Activated T-cell treated with anti-CD3 and anti-CD28 coated beads, Interleukin-2, amount 50 U/mL, for 72 hours (primary cell): ENCODE measurements around the gene RPAIN. TPM values are rescaled to one million over a fixed set of nuclear protein-coding genes. Genes with fewer than 3 reads are reported as not detected.
"Not testable (repeated sequence)": the region's sequence is repeated elsewhere in the genome, so short reads cannot be mapped to it uniquely, and the experiment has no call there.

Source experiments
- ATAC-seq, 2 donors: fragments of 150-1000 bp; cut with Tn5 transposase; replicated peaks in 1 of 2; 2 replicates each; pipeline ENCODE4 v1.10.0; 2021; ENCODE audit warnings: moderate library complexity in 2 of 2, mild to moderate bottlenecking in 1 of 2
- DNase-seq, 2 donors: peaks; one replicate each; pipeline ENCODE4 v3.0.0; 2021 to 2022; ENCODE audit warnings: mixed read lengths in 1 of 2
- H3K27ac Mint-ChIP-seq: one replicate; pipeline ENCODE4 v1.8.0; 2022; ENCODE audit warnings: mild to moderate bottlenecking, moderate library complexity, mixed read lengths
- H3K27me3 Mint-ChIP-seq: one replicate; pipeline ENCODE4 v1.8.0; 2022; ENCODE audit warnings: low read depth, mixed read lengths
- H3K36me3 Mint-ChIP-seq, 2 donors: one replicate each; pipeline ENCODE4 v1.8.0; 2022; ENCODE audit warnings: mixed read lengths in 2 of 2, mild to moderate bottlenecking in 1 of 2; ENCODE audit not compliant: insufficient read depth in 2 of 2
- H3K4me1 Mint-ChIP-seq: one replicate; pipeline ENCODE4 v1.8.0; 2022; ENCODE audit warnings: low read depth, mixed read lengths
- H3K4me3 Mint-ChIP-seq, 2 donors: one replicate each; pipeline ENCODE4 v1.8.0; 2022; ENCODE audit warnings: mild to moderate bottlenecking in 2 of 2, mixed read lengths in 2 of 2, moderate library complexity in 2 of 2
- H3K9me3 Mint-ChIP-seq, 2 donors: one replicate each; pipeline ENCODE4 v1.8.0; 2022; ENCODE audit warnings: mixed read lengths in 2 of 2
- total RNA-seq, 2 donors: library from RNA; stranded (reverse); gene quantifications; one replicate each; pipeline ENCODE4 v1.2.3, GENCODE V29; 2022

Gene RPAIN
- total RNA-seq, 2 donors from 2014 or later: 62.6 to 65.0 TPM

DNA sequence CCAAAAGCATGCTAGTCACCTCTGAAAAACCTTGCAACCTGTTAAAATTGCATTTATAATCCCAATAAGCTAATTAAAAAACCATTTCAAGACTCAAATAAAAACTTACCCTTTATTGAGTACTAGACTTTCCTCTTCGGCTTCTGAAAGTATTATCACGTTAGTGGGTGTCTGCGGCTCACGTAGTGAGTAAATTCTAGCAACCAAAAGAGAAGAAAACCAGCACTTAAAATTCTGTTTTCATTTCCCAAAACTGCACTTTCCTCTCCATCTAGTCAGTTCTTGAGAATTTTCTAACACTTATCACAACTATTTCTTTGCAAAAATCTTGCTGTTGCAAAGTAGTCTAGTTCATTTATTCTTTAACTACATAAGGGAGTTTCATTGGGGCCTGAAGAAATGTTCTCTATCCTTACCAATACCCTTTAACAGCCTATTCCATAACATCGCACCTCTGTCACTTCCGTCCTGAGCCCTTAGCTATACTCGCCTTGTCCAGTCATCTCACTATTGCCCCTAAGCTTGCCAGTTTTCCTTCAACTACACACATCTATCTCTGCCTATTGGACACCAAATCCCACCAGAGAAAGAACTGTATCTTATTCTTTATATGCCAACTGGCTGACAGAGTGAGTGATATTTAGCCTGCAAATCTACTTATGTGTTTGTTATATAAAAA, 9.2 kb upstream of the RPAIN start:
- no peak for DNase-seq
- Mint-ChIP-seq H3K4me1 (peaks cover 47% of the 10 kb centered on the region), H3K9me3 (no peaks in the 10 kb centered on the region), H3K27me3 (no peaks in the 10 kb centered on the region), H3K4me3 (peak overlapping the region; percentile 0 to 83), H3K27ac (peak overlapping the region; percentile 11), H3K36me3 (peaks cover 28 to 43% of the 10 kb centered on the region in 2 donors)
- ATAC-seq: peak; percentile 29 to 68

- H3K4me1 Mint-ChIP-seq: peaks cover 72% of the 10 kb centered on the region
- peak; percentile 86 to 88 for ATAC-seq
- no peak for DNase-seq
- H3K9me3 Mint-ChIP-seq: no peaks in the 10 kb centered on the region
- peaks cover 27 to 50% of the 10 kb centered on the region in 2 donors for H3K36me3 Mint-ChIP-seq
- H3K27me3 Mint-ChIP-seq: no peaks in the 10 kb centered on the region
- peak overlapping the region; percentile 95 for H3K27ac Mint-ChIP-seq
- H3K4me3 Mint-ChIP-seq: peak overlapping the region; percentile 14 to 53
Measured at GRCh38 chr17:5413682-5414081, 6.3 kb upstream of the RPAIN start.

DNA sequence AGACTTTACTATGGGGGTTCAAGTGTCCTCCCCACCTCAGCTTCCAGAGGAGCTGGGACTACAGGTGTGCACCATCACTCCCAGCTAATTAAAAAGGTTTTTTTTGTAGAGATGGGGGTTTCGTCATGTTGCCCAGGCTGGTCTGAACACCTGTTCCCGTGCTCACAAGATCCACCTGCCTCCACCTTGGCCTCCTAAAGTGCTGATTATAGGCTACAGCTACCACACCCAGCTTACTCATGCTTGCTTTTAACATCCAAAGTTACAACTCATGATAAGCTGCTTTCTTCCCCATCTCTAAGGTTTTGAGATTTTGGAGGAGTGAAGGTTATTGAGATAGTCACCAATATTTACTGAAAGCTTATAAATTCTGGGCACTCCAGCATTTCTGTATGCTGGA, 3.1 kb upstream of the RPAIN start:
- Mint-ChIP-seq H3K27me3 (no peaks in the 10 kb centered on the region), H3K4me1 (peaks cover 74% of the 10 kb centered on the region), H3K36me3 (peaks cover 23 to 36% of the 10 kb centered on the region in 2 donors), H3K9me3 (no peaks in the 10 kb centered on the region), H3K27ac (no peak overlapping the region), H3K4me3 (peak overlapping the region; percentile 64 to 71)
- DNase-seq (no peak), ATAC-seq (no peak)

- H3K4me1 Mint-ChIP-seq: peaks cover 64% of the 10 kb centered on the region
- peak; percentile 66 to 67 for DNase-seq
- H3K27ac Mint-ChIP-seq: peak overlapping the region; percentile 96
- peak; percentile 36 to 37 for ATAC-seq
- peak overlapping the region; percentile 96 to 97 for H3K4me3 Mint-ChIP-seq
- H3K36me3 Mint-ChIP-seq: peaks cover 11 to 23% of the 10 kb centered on the region in 2 donors
- H3K9me3 Mint-ChIP-seq: no peaks in the 10 kb centered on the region
- no peaks in the 10 kb centered on the region for H3K27me3 Mint-ChIP-seq
Measured at GRCh38 chr17:5418858-5419355, 1.1 kb upstream of the RPAIN start.

- no peaks in the 10 kb centered on the region for H3K9me3 Mint-ChIP-seq
- peaks cover 59% of the 10 kb centered on the region for H3K4me1 Mint-ChIP-seq
- peak within 1 kb of the TSS; percentile 96 to 97 for H3K4me3 Mint-ChIP-seq
- H3K36me3 Mint-ChIP-seq: peaks cover 9 to 23% of the 10 kb centered on the region in 2 donors
- DNase-seq (peak; percentile 96 to 98), ATAC-seq (peak; percentile 93 to 94)
- no peaks in the 10 kb centered on the region for H3K27me3 Mint-ChIP-seq
- peak within 1 kb of the TSS; percentile 96 for H3K27ac Mint-ChIP-seq
Measured at GRCh38 chr17:5419356-5419958, 525 bp upstream of the RPAIN start, which contains the start of gene NUP88. Gene NUP88 (minus strand): TSS chr17:5419662. CDS start chr17:5419650, 12 bp downstream.

GRCh38 chr17:5422505-5422904, 2.5 kb downstream of the RPAIN start:
- Mint-ChIP-seq H3K4me3 (peak overlapping the region in 1 of 2 donors; percentile 97), H3K27me3 (no peaks in the 10 kb centered on the region), H3K36me3 (peaks cover 6 to 22% of the 10 kb centered on the region in 2 donors), H3K9me3 (no peaks in the 10 kb centered on the region), H3K4me1 (peaks cover 41% of the 10 kb centered on the region), H3K27ac (no peak overlapping the region)
- ATAC-seq: no peak
- no peak for DNase-seq

GRCh38 chr17:5424909-5425308, 4.9 kb downstream of the RPAIN start:
- no peaks in the 10 kb centered on the region for H3K9me3 Mint-ChIP-seq
- peaks cover 30% of the 10 kb centered on the region for H3K4me1 Mint-ChIP-seq
- DNase-seq: no peak
- no peak overlapping the region for H3K4me3 Mint-ChIP-seq
- H3K27ac Mint-ChIP-seq: no peak overlapping the region
- peaks cover 6 to 27% of the 10 kb centered on the region in 2 donors for H3K36me3 Mint-ChIP-seq
- H3K27me3 Mint-ChIP-seq: no peaks in the 10 kb centered on the region
- ATAC-seq: no peak

DNA sequence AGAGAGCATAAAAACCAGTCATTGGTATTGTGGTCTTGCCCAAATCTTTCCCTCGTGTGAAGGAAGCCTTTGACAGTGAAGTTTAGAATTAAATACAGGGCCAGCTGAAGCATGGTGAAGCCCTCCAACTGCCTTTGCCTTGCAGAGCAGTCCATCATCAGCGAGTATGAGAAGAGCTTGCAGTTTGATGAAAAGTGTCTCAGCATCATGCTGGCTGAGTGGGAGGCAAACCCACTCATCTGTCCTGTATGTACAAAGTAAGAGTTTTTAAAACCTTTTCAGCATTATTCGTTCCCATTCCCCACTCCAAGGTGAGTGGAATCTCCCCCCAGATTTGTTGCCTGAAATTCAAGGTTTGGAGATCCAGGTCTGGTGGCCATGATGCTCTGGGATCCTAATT, 5.8 kb downstream of the RPAIN start:
- H3K36me3 Mint-ChIP-seq: peaks cover 3 to 30% of the 10 kb centered on the region in 2 donors
- no peak for DNase-seq

GRCh38 chr17:5429191-5429887, 9.4 kb downstream of the RPAIN start:
- Mint-ChIP-seq H3K4me3 (no peak overlapping the region), H3K36me3 (peaks cover 3 to 23% of the 10 kb centered on the region in 2 donors), H3K4me1 (peaks cover 16% of the 10 kb centered on the region), H3K27me3 (no peaks in the 10 kb centered on the region), H3K27ac (peak overlapping the region; percentile 32), H3K9me3 (no peaks in the 10 kb centered on the region)
- DNase-seq: no peak
- no peak for ATAC-seq

More for the DNA sequence above, 5.8 kb downstream of the RPAIN start:
- Mint-ChIP-seq H3K9me3 (no peaks in the 10 kb centered on the region), H3K4me3 (no peak overlapping the region), H3K4me1 (peaks cover 26% of the 10 kb centered on the region), H3K27ac (no peak overlapping the region), H3K27me3 (no peaks in the 10 kb centered on the region)
- no peak for ATAC-seq

GRCh38 chr17:5430413-5430999, 10.5 kb downstream of the RPAIN start:
- H3K27me3 Mint-ChIP-seq: no peaks in the 10 kb centered on the region
- H3K36me3 Mint-ChIP-seq: peaks cover 3 to 24% of the 10 kb centered on the region in 2 donors
- H3K27ac Mint-ChIP-seq: peak overlapping the region; percentile 84
- no peaks in the 10 kb centered on the region for H3K9me3 Mint-ChIP-seq
- ATAC-seq: no peak
- no peak for DNase-seq
- peaks cover 22% of the 10 kb centered on the region for H3K4me1 Mint-ChIP-seq
- no peak overlapping the region for H3K4me3 Mint-ChIP-seq

DNA sequence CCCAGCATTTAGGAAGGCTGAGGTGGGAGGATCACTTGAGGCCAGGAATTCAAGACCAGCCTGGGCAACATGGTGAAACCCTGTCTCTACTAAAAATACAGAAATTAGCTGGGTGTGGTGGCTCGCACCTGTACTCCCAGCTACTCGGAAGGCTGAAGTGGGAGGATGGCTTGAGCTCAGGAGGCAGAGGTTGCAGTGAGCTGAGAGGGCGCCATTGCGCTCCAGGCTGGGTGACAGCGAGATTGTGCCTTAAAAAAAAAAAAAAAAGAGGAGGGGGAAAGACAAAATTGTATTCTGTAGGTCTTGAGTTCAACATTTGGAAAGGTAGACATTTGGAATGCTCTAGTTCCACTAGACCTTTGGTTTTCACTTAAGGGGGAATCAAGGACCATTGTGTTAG, 11.3 kb downstream of the RPAIN start:
- peak overlapping the region; percentile 10 for H3K27ac Mint-ChIP-seq
- not testable (repeated sequence) for H3K4me3 Mint-ChIP-seq, DNase-seq, H3K9me3 Mint-ChIP-seq, ATAC-seq, H3K27me3 Mint-ChIP-seq
- H3K36me3 Mint-ChIP-seq: peaks cover 2 to 24% of the 10 kb centered on the region in 2 donors
- H3K4me1 Mint-ChIP-seq: peaks cover 29% of the 10 kb centered on the region

GRCh38 chr17:5431949-5432556, 12.1 kb downstream of the RPAIN start:
- Mint-ChIP-seq H3K27me3 (no peaks in the 10 kb centered on the region), H3K27ac (peak overlapping the region; percentile 69), H3K4me3 (no peak overlapping the region), H3K4me1 (peaks cover 38% of the 10 kb centered on the region), H3K36me3 (peaks cover 2 to 26% of the 10 kb centered on the region in 2 donors), H3K9me3 (no peaks in the 10 kb centered on the region)
- ATAC-seq (no peak), DNase-seq (no peak)
